A549 (cell line): ENCODE measurements around the gene CDHR4. TPM values are rescaled to one million over a fixed set of nuclear protein-coding genes. Genes with fewer than 3 reads are reported as not detected.

Experiments used
- ATAC-seq, 2 experiments: fragments of 200-7000 bp in 1 of 2; fragments of >200 bp in 1 of 2; cut with Nextera tagmentation in 1 of 2; cut with Tn5 transposase in 1 of 2; 3 replicates each; pipeline versions ENCODE4 v1.8.0 to v1.9.1; 2018 to 2020; ENCODE audit warnings: mild to moderate bottlenecking in 1 of 2, moderate library complexity in 1 of 2
- CTCF ChIA-PET: fragments of 300-600 bp; sonication (Branson Sonifier 250); formaldehyde crosslinking; extraction: SDS; loops from one replicate; lab custom pipeline; 2021; ENCODE audit warnings: antibody characterized with exemption, inconsistent platforms; lab: Yijun Ruan, JAX
- POLR2A ChIA-PET: fragments of 350-600 bp; formaldehyde crosslinking; extraction: SDS; loops from one replicate; lab custom pipeline; 2021; ENCODE audit warnings: antibody characterized with exemption, inconsistent platforms; lab: Yijun Ruan, JAX
- DNase-seq, 2 experiments: peaks; one replicate each; pipeline versions ENCODE4 v3.0.0 to v3.0.0-alpha.2; 2011 to 2016; ENCODE audit warnings: low read depth in 1 of 2, low spot score in 1 of 2
- FAIRE-seq: peaks from 2 replicates; lab custom pipeline; 2011; peaks lifted over from hg19 to GRCh38; lab: Jason Lieb, UNC
- H3K27ac ChIP-seq, 2 experiments: fragments of >200 bp; sonication (Bioruptor Twin); formaldehyde crosslinking; 3 replicates each; pipeline ENCODE4 v1.5.1; 2016 to 2017
- H3K4me1 ChIP-seq: fragments of >200 bp; sonication (Bioruptor Twin); formaldehyde crosslinking; 3 replicates; pipeline ENCODE4 v1.6.1; 2016
- H3K4me2 ChIP-seq: fragments of >200 bp; sonication (Bioruptor Twin); formaldehyde crosslinking; 3 replicates; pipeline ENCODE4 v1.6.1; 2016
- H3K4me3 ChIP-seq: fragments of >200 bp; sonication (Bioruptor Twin); formaldehyde crosslinking; 3 replicates; pipeline ENCODE4 v1.5.1; 2016
- H3K9me3 ChIP-seq: fragments of >200 bp; sonication (Bioruptor Twin); formaldehyde crosslinking; 3 replicates; pipeline ENCODE4 v1.6.1; 2016
- BHLHE40 ChIP-seq: IDR thresholded peaks from 2 replicates; pipeline ENCODE4 v1.6.1; 2012; ENCODE audit warnings: low read depth, low read length, inconsistent platforms
- CBX8 ChIP-seq: fragments of 200-600 bp; sonication (generic); IDR thresholded peaks from 2 replicates; pipeline ENCODE4 v1.6.1; 2016
- ELK1 ChIP-seq: fragments of 150-350 bp; IDR thresholded peaks from 2 replicates; pipeline ENCODE4 v1.6.1; 2014; ENCODE audit warnings: low read depth, mild to moderate bottlenecking, low read length
- ESRRA ChIP-seq: fragments of 150-350 bp; IDR thresholded peaks from 2 replicates; pipeline ENCODE4 v1.6.1; 2014; ENCODE audit warnings: mild to moderate bottlenecking, low read length, borderline replicate concordance
- GATA3 ChIP-seq: IDR thresholded peaks from 2 replicates; pipeline ENCODE4 v1.6.1; 2012; ENCODE audit warnings: borderline replicate concordance
- JUNB ChIP-seq: fragments of >200 bp; sonication (Bioruptor Twin); formaldehyde crosslinking; IDR thresholded peaks from 2 replicates; pipeline ENCODE4 v1.6.1; 2016
- MYC ChIP-seq: IDR thresholded peaks from 2 replicates; pipeline ENCODE4 v1.6.1; 2012; ENCODE audit warnings: mild to moderate bottlenecking, inconsistent platforms, low read length, improper control_type of control experiment, borderline replicate concordance
- NPAS2 ChIP-seq: fragments of 250-450 bp; sonication (Bioruptor Pico); IDR thresholded peaks from 2 replicates; pipeline ENCODE4 v1.8.0; 2022; ENCODE audit warnings: mild to moderate bottlenecking, moderate library complexity, borderline replicate concordance
- PBX3 ChIP-seq: IDR thresholded peaks from 2 replicates; pipeline ENCODE4 v1.6.1; 2012
- PHF8 ChIP-seq: fragments of 200-600 bp; sonication (generic); IDR thresholded peaks from 2 replicates; pipeline ENCODE4 v1.6.1; 2016; ENCODE audit warnings: low read depth, mild to moderate bottlenecking, antibody characterized with exemption, moderate library complexity, borderline replicate concordance
- POLR2A ChIP-seq: IDR thresholded peaks from 2 replicates; pipeline ENCODE4 v1.6.1; 2012; ENCODE audit warnings: mild to moderate bottlenecking, low read length
- POLR2AphosphoS2 ChIP-seq: conservative IDR thresholded peaks from 2 replicates; pipeline ENCODE4 v1.6.1; 2012; ENCODE audit warnings: low read length, improper control_type of control experiment, inconsistent platforms
- RAD21 ChIP-seq, 2 experiments: fragments of >200 bp in 1 of 2; sonication (Bioruptor Twin) in 1 of 2; formaldehyde crosslinking in 1 of 2; IDR thresholded peaks in 1 of 2; conservative IDR thresholded peaks in 1 of 2; 2 replicates in 1 of 2; 3 replicates in 1 of 2; pipeline ENCODE4 v1.6.1; 2012 to 2018; ENCODE audit warnings: inconsistent platforms in 1 of 2
- RNF2 ChIP-seq: fragments of 200-600 bp; sonication (generic); IDR thresholded peaks from 2 replicates; pipeline ENCODE4 v1.6.1; 2016; ENCODE audit warnings: low read depth, mild to moderate bottlenecking, antibody characterized with exemption, moderate library complexity, borderline replicate concordance
- SMC3 ChIP-seq: fragments of >200 bp; sonication (Bioruptor Twin); formaldehyde crosslinking; IDR thresholded peaks from 3 replicates; pipeline ENCODE4 v1.6.1; 2018; ENCODE audit warnings: inconsistent platforms
- ZNF302 ChIP-seq: fragments of 250-450 bp; sonication (Bioruptor Pico); IDR thresholded peaks from 2 replicates; pipeline ENCODE4 v1.9.0; 2021; ENCODE audit warnings: inconsistent platforms, mild to moderate bottlenecking, moderate library complexity
- ZSCAN20 ChIP-seq: fragments of 250-450 bp; sonication (Bioruptor Pico); IDR thresholded peaks from 2 replicates; pipeline ENCODE4 v1.8.0; 2022; ENCODE audit warnings: mild to moderate bottlenecking, moderate library complexity
- WGBS: methylation state at CpG from one replicate; pipeline ENCODE4 v1.1.6; 2017; ENCODE audit errors: missing lambda C conversion rate; 5-methylcytosine and 5-hydroxymethylcytosine counted together
- polyA plus RNA-seq, 4 experiments: library from polyadenylated mRNA; depleted of rRNA in 3 of 4; stranded (reverse); fragments of >200 nt; fragmentation: RNase III in 1 of 4; extraction: RNeasy Plus Mini Kit Qiagen cat#74134 plus additional on column Dnase treatment in 1 of 4; gene quantifications; 2 replicates in 3 of 4; 3 replicates in 1 of 4; pipeline ENCODE4 v1.2.3, GENCODE V29; 2011 to 2017
- TF ChIP-seq, protein P1 (sequence below): fragments of >200 bp; sonication (Bioruptor Twin); formaldehyde crosslinking; IDR thresholded peaks from 3 replicates; pipeline ENCODE4 v1.6.1; 2016
- TF ChIP-seq, protein P2 (sequence below): fragments of 250-450 bp; sonication (Bioruptor Pico); IDR thresholded peaks from 2 replicates; pipeline ENCODE4 v1.5.0; 2021; ENCODE audit warnings: mild to moderate bottlenecking, moderate library complexity, borderline replicate concordance
- TF ChIP-seq, protein P3 (sequence below): fragments of >200 bp; sonication (Bioruptor Twin); formaldehyde crosslinking; IDR thresholded peaks from 2 replicates; pipeline ENCODE4 v1.6.1; 2016
- TF ChIP-seq, protein P4 (sequence below): fragments of >200 bp; sonication (Bioruptor Twin); formaldehyde crosslinking; IDR thresholded peaks from 3 replicates; pipeline ENCODE4 v1.5.1; 2016

The CDHR4 gene
- polyA plus RNA-seq, 2 of the 4 experiments (the other 2 are of a cell fraction): 0.54 to 0.66 TPM

GRCh38 chr3:49771340-49771938 is 28.2 kb downstream of the CDHR4 start:
- TF ChIP-seq, protein P1, sequence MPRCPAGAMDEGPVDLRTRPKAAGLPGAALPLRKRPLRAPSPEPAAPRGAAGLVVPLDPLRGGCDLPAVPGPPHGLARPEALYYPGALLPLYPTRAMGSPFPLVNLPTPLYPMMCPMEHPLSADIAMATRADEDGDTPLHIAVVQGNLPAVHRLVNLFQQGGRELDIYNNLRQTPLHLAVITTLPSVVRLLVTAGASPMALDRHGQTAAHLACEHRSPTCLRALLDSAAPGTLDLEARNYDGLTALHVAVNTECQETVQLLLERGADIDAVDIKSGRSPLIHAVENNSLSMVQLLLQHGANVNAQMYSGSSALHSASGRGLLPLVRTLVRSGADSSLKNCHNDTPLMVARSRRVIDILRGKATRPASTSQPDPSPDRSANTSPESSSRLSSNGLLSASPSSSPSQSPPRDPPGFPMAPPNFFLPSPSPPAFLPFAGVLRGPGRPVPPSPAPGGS: no peak
- TF ChIP-seq MYC (no peak), GATA3 (no peak), JUNB (no peak), BHLHE40 (no peak), SMC3 (no peak)
- TF ChIP-seq, protein P2, sequence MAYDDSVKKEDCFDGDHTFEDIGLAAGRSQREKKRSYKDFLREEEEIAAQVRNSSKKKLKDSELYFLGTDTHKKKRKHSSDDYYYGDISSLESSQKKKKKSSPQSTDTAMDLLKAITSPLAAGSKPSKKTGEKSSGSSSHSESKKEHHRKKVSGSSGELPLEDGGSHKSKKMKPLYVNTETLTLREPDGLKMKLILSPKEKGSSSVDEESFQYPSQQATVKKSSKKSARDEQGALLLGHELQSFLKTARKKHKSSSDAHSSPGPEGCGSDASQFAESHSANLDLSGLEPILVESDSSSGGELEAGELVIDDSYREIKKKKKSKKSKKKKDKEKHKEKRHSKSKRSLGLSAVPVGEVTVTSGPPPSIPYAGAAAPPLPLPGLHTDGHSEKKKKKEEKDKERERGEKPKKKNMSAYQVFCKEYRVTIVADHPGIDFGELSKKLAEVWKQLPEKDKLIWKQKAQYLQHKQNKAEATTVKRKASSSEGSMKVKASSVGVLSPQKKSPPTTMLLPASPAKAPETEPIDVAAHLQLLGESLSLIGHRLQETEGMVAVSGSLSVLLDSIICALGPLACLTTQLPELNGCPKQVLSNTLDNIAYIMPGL: no peak
- ChIA-PET CTCF (interaction anchor here (0.6 to 4.7 kb wide), 2 partner anchors 31 to 59 kb away, joined by 3 to 14 read pairs; partner anchors contain the start of gene INKA1), POLR2A (interaction anchor here (1.0 kb wide), 1 partner anchor 15 kb away, joined by 3 read pairs; the partner anchor contains the start of gene IP6K1)
- ATAC-seq (no peak), DNase-seq (no peak), FAIRE-seq (no peak)
- H3K27ac ChIP-seq: no peak overlapping the region
- H3K4me2 ChIP-seq: no peak overlapping the region
- H3K4me3 ChIP-seq: no peak overlapping the region
- no peaks in the 10 kb centered on the region for H3K9me3 ChIP-seq
- 83% methylated on average over 1 of the region's 1 CpG for WGBS
- H3K4me1 ChIP-seq: peaks cover 9% of the 10 kb centered on the region; the same call in 2 of the 3 replicates

DNA sequence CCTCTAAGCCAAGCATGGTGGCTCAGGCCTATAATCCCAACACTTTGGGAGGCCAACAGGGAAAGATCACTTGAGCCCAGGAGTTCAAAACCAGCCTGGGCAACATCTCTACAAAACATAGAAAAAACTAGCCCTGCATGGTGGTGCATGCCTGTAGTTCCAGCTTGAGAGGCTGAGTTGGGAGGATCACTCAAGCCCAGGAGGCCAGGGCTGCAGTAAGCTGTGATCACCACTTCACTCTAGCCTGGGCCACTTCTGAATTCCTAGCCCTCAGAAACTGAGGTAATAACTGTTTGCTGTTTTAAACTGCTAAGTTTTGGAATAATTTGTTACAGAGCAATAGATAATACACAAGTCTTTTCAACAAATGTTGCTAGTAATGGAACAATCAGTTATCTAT is 29.7 kb downstream of the CDHR4 start:
- no peak overlapping the region for H3K27ac ChIP-seq
- ATAC-seq (no peak), DNase-seq (no peak), FAIRE-seq (no peak)
- TF ChIP-seq ZNF302 (CRISPR knock-in tag): no peak
- TF ChIP-seq ZSCAN20 (CRISPR knock-in tag): no peak
- TF ChIP-seq ELK1: no peak
- TF ChIP-seq PHF8: no peak
- TF ChIP-seq PBX3: no peak
- no peak for TF ChIP-seq NPAS2 (CRISPR knock-in tag)
- TF ChIP-seq CBX8: no peak
- no peak for TF ChIP-seq RNF2
- TF ChIP-seq POLR2A: no peak
- no peak overlapping the region for H3K4me2 ChIP-seq
- CTCF ChIA-PET: interaction anchor here (0.8 to 1.2 kb wide), 2 partner anchors 27 to 69 kb away, joined by 3 to 5 read pairs; no protein-coding TSS in a partner anchor
- POLR2A ChIA-PET: no interaction called here
- H3K9me3 ChIP-seq: no peaks in the 10 kb centered on the region
- H3K4me3 ChIP-seq: no peak overlapping the region
- H3K4me1 ChIP-seq: peaks cover 8% of the 10 kb centered on the region; the same call in 2 of the 3 replicates

GRCh38 chr3:49769286-49769915 is 30.3 kb downstream of the CDHR4 start:
- ATAC-seq (no peak), FAIRE-seq (no peak), DNase-seq (no peak)
- Histone ChIP-seq H3K4me3 (no peak overlapping the region), H3K27ac (no peak overlapping the region), H3K4me1 (peaks cover 3% of the 10 kb centered on the region; the same call in 2 of the 3 replicates), H3K9me3 (no peaks in the 10 kb centered on the region), H3K4me2 (no peak overlapping the region)
- 92% methylated on average over 3 of the region's 3 CpGs for WGBS
- ChIA-PET POLR2A (no interaction called here), CTCF (interaction anchor here (0.8 to 1.2 kb wide), 2 partner anchors 27 to 69 kb away, joined by 3 to 5 read pairs; no protein-coding TSS in a partner anchor)
- TF ChIP-seq, protein P3, sequence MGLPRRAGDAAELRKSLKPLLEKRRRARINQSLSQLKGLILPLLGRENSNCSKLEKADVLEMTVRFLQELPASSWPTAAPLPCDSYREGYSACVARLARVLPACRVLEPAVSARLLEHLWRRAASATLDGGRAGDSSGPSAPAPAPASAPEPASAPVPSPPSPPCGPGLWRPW: no peak
- TF ChIP-seq MYC (no peak), JUNB (no peak), POLR2AphosphoS2 (no peak), ZNF302 (CRISPR knock-in tag) (no peak), ESRRA (no peak), RAD21 (conservative IDR thresholded peaks at IDR 0.05 in 1 of 2, IDR thresholded peaks at IDR 0.05 in 1 of 2) (no peak)
- TF ChIP-seq, protein P4, sequence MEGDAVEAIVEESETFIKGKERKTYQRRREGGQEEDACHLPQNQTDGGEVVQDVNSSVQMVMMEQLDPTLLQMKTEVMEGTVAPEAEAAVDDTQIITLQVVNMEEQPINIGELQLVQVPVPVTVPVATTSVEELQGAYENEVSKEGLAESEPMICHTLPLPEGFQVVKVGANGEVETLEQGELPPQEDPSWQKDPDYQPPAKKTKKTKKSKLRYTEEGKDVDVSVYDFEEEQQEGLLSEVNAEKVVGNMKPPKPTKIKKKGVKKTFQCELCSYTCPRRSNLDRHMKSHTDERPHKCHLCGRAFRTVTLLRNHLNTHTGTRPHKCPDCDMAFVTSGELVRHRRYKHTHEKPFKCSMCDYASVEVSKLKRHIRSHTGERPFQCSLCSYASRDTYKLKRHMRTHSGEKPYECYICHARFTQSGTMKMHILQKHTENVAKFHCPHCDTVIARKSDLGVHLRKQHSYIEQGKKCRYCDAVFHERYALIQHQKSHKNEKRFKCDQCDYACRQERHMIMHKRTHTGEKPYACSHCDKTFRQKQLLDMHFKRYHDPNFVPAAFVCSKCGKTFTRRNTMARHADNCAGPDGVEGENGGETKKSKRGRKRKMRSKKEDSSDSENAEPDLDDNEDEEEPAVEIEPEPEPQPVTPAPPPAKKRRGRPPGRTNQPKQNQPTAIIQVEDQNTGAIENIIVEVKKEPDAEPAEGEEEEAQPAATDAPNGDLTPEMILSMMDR: no peak
